Left lung (tissue), 10 donors: Measurements from ENCODE around the gene ITPRID1. TPM values are rescaled to one million over a fixed set of nuclear protein-coding genes. Genes with fewer than 3 reads are reported as not detected.

Source experiments
- ATAC-seq: fragments of 200-7000 bp; cut with Tn5 transposase; one replicate; pipeline ENCODE4 v1.9.1; 2020; ENCODE audit warnings: moderate library complexity
- DNase-seq, 4 donors: peaks; one replicate each; pipeline ENCODE4 v3.0.0-alpha.2; 2013 to 2020
- H3K27ac ChIP-seq, 2 donors: fragments of 200-600 bp; sonication (generic) in 1 of 2; one replicate each; pipeline versions ENCODE4 v1.5.0 to v1.8.0; 2020 to 2021
- H3K27me3 ChIP-seq, 2 donors: fragments of 200-600 bp; sonication (generic) in 1 of 2; one replicate each; pipeline versions ENCODE4 v1.5.0 to v1.8.0; 2020 to 2021
- H3K36me3 ChIP-seq, 2 donors: fragments of 200-600 bp; sonication (generic) in 1 of 2; one replicate each; pipeline versions ENCODE4 v1.5.0 to v1.8.0; 2020 to 2021
- H3K4me1 ChIP-seq, 2 donors: fragments of 200-600 bp; one replicate each; pipeline ENCODE4 v1.8.0; 2021
- H3K4me3 ChIP-seq, 2 donors: fragments of 200-600 bp; sonication (generic) in 1 of 2; one replicate each; pipeline versions ENCODE4 v1.5.0 to v1.8.0; 2020 to 2021; ENCODE audit warnings: mild to moderate bottlenecking in 1 of 2
- H3K9me3 ChIP-seq, 2 donors: fragments of 200-600 bp; sonication (generic) in 1 of 2; one replicate each; pipeline versions ENCODE4 v1.5.0 to v1.8.0; 2020 to 2021
- intact Hi-C, 2 donors: fragments of 100-400 bp; cut with DNase I; formaldehyde crosslinking; loops; one replicate each; pipeline versions ENCODE4 v1.11.2 to v1.14.2; 2022
- polyA plus RNA-seq, 6 donors: library from polyadenylated mRNA; unstranded; fragments of 120-200 nt; gene quantifications; one replicate each; pipeline ENCODE4 v1.2.1, GENCODE V29; 2013; ENCODE audit not compliant: insufficient read length in 6 of 6
- total RNA-seq, 2 donors: library from RNA; stranded (reverse); fragmentation: NEBNext Ultra II Directional; extraction: Animal tissue kit (Norgen Biotek cat#: 25700); gene quantifications; one replicate each; pipeline ENCODE4 v1.2.1, GENCODE V29; 2021
- TF ChIP-seq, protein P1 (sequence below), 2 donors: fragments of 200-600 bp; sonication (generic) in 1 of 2; IDR thresholded peaks; one replicate each; pipeline versions ENCODE4 v1.5.0 to v1.8.0; 2021; ENCODE audit warnings: antibody characterized with exemption in 2 of 2
- donor health status: DM: no; HTN: yes; CAD: no.
- donor health status: DM: no; HTN: no; CAD: no.

Gene ITPRID1
- total and polyA plus RNA-seq, 8 donors: 0.04 to 0.60 (median 0.08) TPM; not detected in 4

DNA sequence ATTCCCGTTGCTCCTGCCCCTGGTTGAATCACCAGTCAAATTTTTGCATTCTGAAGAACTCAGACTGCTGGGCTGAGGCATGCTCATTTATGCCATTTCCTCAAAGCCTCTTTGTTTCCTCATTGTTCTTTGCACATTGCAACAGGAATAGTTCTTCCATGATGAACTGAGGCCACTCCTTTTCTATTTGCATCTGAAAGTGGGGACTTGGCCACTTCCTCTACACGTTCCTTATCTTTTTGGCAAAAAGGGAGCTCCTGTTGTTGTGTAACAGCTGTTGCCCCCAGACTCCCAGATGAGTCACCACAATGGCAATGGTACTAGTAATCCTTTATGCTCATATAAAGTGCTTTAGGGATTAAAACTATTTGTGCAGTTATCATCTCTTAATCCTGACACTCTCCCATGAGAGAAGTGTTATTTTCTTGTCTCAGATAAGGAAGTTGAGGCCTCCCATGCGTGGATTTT, 20.1 kb upstream of the ITPRID1 start:
- Histone ChIP-seq H3K27me3 (no peaks in the 10 kb centered on the region), H3K27ac (peak overlapping the region in 1 of 2 donors; percentile 46), H3K36me3 (no peaks in the 10 kb centered on the region), H3K9me3 (no peaks in the 10 kb centered on the region), H3K4me1 (no peaks in the 10 kb centered on the region), H3K4me3 (no peak overlapping the region)
- DNase-seq: peak in 1 of 4 donors; percentile 22
- intact Hi-C loops: no loop called here
- peak; percentile 61 for ATAC-seq
- TF ChIP-seq, protein P1, sequence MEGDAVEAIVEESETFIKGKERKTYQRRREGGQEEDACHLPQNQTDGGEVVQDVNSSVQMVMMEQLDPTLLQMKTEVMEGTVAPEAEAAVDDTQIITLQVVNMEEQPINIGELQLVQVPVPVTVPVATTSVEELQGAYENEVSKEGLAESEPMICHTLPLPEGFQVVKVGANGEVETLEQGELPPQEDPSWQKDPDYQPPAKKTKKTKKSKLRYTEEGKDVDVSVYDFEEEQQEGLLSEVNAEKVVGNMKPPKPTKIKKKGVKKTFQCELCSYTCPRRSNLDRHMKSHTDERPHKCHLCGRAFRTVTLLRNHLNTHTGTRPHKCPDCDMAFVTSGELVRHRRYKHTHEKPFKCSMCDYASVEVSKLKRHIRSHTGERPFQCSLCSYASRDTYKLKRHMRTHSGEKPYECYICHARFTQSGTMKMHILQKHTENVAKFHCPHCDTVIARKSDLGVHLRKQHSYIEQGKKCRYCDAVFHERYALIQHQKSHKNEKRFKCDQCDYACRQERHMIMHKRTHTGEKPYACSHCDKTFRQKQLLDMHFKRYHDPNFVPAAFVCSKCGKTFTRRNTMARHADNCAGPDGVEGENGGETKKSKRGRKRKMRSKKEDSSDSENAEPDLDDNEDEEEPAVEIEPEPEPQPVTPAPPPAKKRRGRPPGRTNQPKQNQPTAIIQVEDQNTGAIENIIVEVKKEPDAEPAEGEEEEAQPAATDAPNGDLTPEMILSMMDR (IDR thresholded peaks at IDR 0.05): no peak

DNA sequence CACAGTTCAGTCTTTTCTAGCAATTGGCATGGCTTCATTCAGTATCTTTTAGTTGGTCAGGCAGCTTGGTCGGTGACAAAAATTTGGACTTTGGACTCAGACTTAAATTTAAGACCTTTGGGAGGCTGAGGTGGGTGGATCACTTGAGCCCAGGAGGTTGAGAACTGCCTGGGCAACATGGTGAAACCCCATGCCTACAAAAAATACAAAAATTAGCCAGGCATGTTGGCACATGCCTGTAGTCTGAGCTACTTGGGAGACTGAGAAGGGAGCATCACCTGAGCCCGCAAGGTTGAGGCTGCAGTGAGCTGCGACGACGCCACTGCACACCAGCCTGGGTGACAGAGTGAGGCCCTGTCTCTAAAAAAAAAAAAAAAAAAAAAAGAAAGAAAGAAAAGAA, 19.5 kb upstream of the ITPRID1 start:
- no peak for DNase-seq
- Histone ChIP-seq H3K36me3 (no peaks in the 10 kb centered on the region), H3K4me3 (no peak overlapping the region), H3K4me1 (no peaks in the 10 kb centered on the region), H3K27ac (peak overlapping the region in 1 of 2 donors; percentile 46), H3K9me3 (no peaks in the 10 kb centered on the region), H3K27me3 (no peaks in the 10 kb centered on the region)
- TF ChIP-seq, protein P1 (IDR thresholded peaks at IDR 0.05): no peak
- ATAC-seq: no peak
- intact Hi-C loops: no loop called here

DNA sequence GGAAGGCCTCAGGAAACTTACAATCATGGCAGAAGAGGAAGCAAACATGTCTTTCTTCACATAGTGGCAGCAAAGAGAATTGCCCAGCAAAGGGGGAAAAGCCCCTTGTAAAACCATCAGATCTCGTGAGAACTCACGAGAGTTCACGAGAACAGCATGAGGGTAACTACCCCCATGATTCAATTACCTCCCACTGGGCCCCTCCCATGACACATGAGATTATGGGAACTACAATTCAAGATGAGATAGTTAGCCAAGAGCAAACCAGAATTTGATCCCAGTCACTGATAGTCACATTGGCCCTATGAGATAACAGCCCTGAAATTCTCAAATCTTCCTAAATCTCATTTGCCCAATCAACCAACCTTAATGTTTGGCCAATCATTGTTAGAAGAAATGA, 18.2 kb upstream of the ITPRID1 start:
- intact Hi-C loops: no loop called here
- ATAC-seq: no peak
- Histone ChIP-seq H3K4me1 (no peaks in the 10 kb centered on the region), H3K4me3 (no peak overlapping the region), H3K9me3 (no peaks in the 10 kb centered on the region), H3K27me3 (no peaks in the 10 kb centered on the region), H3K36me3 (no peaks in the 10 kb centered on the region), H3K27ac (no peak overlapping the region)
- TF ChIP-seq, protein P1 (IDR thresholded peaks at IDR 0.05): no peak
- DNase-seq: no peak

DNA sequence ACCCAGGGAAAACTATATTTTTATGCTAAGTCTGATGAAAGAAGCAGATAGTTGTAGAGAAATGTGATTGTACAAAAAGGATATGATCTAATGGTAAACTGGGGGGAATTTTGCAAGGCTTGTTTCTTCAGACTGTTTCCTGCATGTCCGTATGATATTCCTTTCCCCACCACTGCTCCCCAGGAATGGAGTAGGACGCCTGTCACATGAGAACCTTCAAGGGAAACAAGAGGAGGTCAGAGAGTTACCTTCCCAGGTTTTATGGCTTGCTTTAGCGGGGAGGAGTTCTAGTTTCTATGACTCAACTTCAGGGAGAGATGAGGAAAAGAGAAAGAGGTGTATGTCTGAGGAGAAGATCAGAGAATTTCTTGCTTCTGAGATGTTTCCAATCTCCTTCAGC, 16.4 kb upstream of the ITPRID1 start:
- Histone ChIP-seq H3K27ac (no peak overlapping the region), H3K36me3 (no peaks in the 10 kb centered on the region), H3K4me3 (no peak overlapping the region), H3K9me3 (no peaks in the 10 kb centered on the region), H3K4me1 (no peaks in the 10 kb centered on the region), H3K27me3 (no peaks in the 10 kb centered on the region)
- TF ChIP-seq, protein P1 (IDR thresholded peaks at IDR 0.05): no peak
- no peak for ATAC-seq
- DNase-seq: no peak
- intact Hi-C loops: no loop called here

DNA sequence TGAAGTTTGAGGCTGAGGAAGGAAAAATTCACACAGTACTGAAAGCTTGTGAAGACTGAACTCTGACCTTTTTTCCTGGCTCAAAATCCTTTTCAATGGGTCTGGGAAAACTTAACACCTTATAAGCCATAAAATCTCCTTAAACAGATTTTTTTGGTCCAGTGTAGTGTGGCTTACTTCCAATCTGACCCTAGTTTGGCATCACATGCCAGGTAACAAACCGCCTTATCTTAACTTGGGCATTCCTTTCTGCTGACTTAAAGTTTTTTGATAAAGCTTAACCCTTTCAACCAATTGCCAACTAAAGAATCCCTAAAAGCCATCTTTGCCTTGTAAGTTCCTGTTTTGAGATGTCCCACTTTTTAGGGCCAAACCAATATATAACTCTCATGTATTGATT, 13.2 kb upstream of the ITPRID1 start:
- Histone ChIP-seq H3K27me3 (no peaks in the 10 kb centered on the region), H3K9me3 (no peaks in the 10 kb centered on the region), H3K27ac (no peak overlapping the region), H3K4me3 (no peak overlapping the region), H3K4me1 (no peaks in the 10 kb centered on the region), H3K36me3 (no peaks in the 10 kb centered on the region)
- TF ChIP-seq, protein P1 (IDR thresholded peaks at IDR 0.05): no peak
- intact Hi-C loops: no loop called here
- ATAC-seq (no peak), DNase-seq (peak in 1 of 4 donors; percentile 4)
